DND-41 (cell line): ENCODE data around the gene LAIR1.

ENCODE experiments used
- ATAC-seq: fragments of 200-7000 bp; cut with Tn5 transposase; 3 replicates; pipeline ENCODE4 v1.9.1; 2021; ENCODE audit warnings: low read depth; ENCODE audit not compliant: insufficient read depth
- DNase-seq: peaks from one replicate; pipeline ENCODE4 v3.0.0-alpha.2; 2020
- H2AFZ ChIP-seq: 2 replicates; pipeline ENCODE4 v1.6.0; 2012; ENCODE audit warnings: low read depth, low read length
- H3K27ac ChIP-seq: 2 replicates; pipeline ENCODE4 v1.5.1; 2012; ENCODE audit warnings: low read length, inconsistent platforms
- H3K27me3 ChIP-seq: fragments of 200-600 bp; sonication (generic); 2 replicates; pipeline ENCODE4 v1.6.0; 2012; ENCODE audit warnings: low read length, mild to moderate bottlenecking, inconsistent platforms; ENCODE audit not compliant: insufficient read depth, poor library complexity
- H3K36me3 ChIP-seq: 2 replicates; pipeline ENCODE4 v1.5.1; 2012; ENCODE audit warnings: low read length, inconsistent platforms; ENCODE audit not compliant: insufficient read depth
- H3K4me1 ChIP-seq: 2 replicates; pipeline ENCODE4 v1.5.1; 2012; ENCODE audit warnings: mild to moderate bottlenecking, low read length; ENCODE audit not compliant: insufficient read depth
- H3K4me2 ChIP-seq: 2 replicates; pipeline ENCODE4 v1.6.0; 2012; ENCODE audit warnings: mild to moderate bottlenecking, moderate library complexity, low read length, inconsistent platforms; ENCODE audit not compliant: insufficient read depth
- H3K4me3 ChIP-seq, 2 experiments: fragments of 200-600 bp in 1 of 2; shearing (Covaris generic) in 1 of 2; 2 replicates each; pipeline ENCODE4 v1.5.1; 2012 to 2016; ENCODE audit warnings: inconsistent platforms in 2 of 2, low read length in 2 of 2, mild to moderate bottlenecking in 2 of 2, low read depth in 1 of 2, moderate library complexity in 1 of 2
- H3K79me2 ChIP-seq: 2 replicates; pipeline ENCODE4 v1.6.0; 2012; ENCODE audit warnings: low read length, inconsistent platforms; ENCODE audit not compliant: insufficient read depth
- H3K9ac ChIP-seq: 2 replicates; pipeline ENCODE4 v1.6.0; 2012; ENCODE audit warnings: low read depth, mild to moderate bottlenecking, inconsistent platforms, low read length, moderate library complexity
- H3K9me3 ChIP-seq: 2 replicates; pipeline ENCODE4 v1.5.1; 2012; ENCODE audit warnings: low read length, moderate library complexity, mild to moderate bottlenecking, inconsistent platforms; ENCODE audit not compliant: insufficient read depth, severe bottlenecking
- H4K20me1 ChIP-seq: 2 replicates; pipeline ENCODE4 v1.6.0; 2012; ENCODE audit warnings: low read length; ENCODE audit not compliant: insufficient read depth
- EZH2 ChIP-seq: IDR thresholded peaks from 3 replicates; pipeline ENCODE4 v1.6.1; 2012; ENCODE audit warnings: borderline replicate concordance, low read depth, mild to moderate bottlenecking, moderate library complexity, low read length, inconsistent platforms; ENCODE audit not compliant: severe bottlenecking
- TF ChIP-seq, protein P1 (sequence below): IDR thresholded peaks from 2 replicates; pipeline ENCODE4 v1.5.1; 2012; ENCODE audit warnings: borderline replicate concordance, low read length, moderate library complexity, mild to moderate bottlenecking; ENCODE audit not compliant: poor library complexity, severe bottlenecking; ENCODE audit errors: extremely low read depth

Gene LAIR1

DNA sequence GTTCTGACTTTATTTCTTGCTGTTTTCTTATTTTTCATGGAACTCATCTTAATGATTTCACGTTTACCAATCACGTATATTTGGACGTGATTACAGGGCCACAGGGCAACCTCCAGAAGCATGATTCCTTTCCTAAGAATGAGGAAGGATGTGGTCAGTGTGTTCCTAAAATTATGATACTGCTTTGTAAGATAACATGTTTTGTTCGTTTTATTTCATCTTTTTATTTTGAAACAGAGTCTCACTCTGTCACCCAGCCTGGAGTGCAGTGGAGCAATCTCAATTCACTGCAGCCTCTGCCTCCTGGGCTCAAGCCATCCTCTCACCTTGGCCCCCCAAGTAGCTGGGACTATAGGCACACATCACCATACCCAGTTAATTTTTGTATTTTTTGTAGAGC is 24.8 kb upstream of the LAIR1 start:
- peaks cover 53% of the 10 kb centered on the region for H3K4me1 ChIP-seq
- peak overlapping the region; percentile 91 for H3K27ac ChIP-seq
- H3K4me3 ChIP-seq = peak overlapping the region; percentile 11 to 54; a peak in 3 of 4 replicates
- DNase-seq (peak; percentile 32), ATAC-seq (no peak)
- peak overlapping the region; percentile 63 for H3K4me2 ChIP-seq
- H3K79me2 ChIP-seq = peaks cover 32% of the 10 kb centered on the region
- peaks cover 8% of the 10 kb centered on the region; the same call in 1 of the 2 replicates for H4K20me1 ChIP-seq
- no peak overlapping the region for H2AFZ ChIP-seq
- no peak for TF ChIP-seq EZH2
- TF ChIP-seq, protein P1, sequence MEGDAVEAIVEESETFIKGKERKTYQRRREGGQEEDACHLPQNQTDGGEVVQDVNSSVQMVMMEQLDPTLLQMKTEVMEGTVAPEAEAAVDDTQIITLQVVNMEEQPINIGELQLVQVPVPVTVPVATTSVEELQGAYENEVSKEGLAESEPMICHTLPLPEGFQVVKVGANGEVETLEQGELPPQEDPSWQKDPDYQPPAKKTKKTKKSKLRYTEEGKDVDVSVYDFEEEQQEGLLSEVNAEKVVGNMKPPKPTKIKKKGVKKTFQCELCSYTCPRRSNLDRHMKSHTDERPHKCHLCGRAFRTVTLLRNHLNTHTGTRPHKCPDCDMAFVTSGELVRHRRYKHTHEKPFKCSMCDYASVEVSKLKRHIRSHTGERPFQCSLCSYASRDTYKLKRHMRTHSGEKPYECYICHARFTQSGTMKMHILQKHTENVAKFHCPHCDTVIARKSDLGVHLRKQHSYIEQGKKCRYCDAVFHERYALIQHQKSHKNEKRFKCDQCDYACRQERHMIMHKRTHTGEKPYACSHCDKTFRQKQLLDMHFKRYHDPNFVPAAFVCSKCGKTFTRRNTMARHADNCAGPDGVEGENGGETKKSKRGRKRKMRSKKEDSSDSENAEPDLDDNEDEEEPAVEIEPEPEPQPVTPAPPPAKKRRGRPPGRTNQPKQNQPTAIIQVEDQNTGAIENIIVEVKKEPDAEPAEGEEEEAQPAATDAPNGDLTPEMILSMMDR = no peak
- H3K9ac ChIP-seq = peak overlapping the region; percentile 72
- no peaks in the 10 kb centered on the region for H3K9me3 ChIP-seq
- H3K36me3 ChIP-seq = no peaks in the 10 kb centered on the region
- no peaks in the 10 kb centered on the region for H3K27me3 ChIP-seq

DNA sequence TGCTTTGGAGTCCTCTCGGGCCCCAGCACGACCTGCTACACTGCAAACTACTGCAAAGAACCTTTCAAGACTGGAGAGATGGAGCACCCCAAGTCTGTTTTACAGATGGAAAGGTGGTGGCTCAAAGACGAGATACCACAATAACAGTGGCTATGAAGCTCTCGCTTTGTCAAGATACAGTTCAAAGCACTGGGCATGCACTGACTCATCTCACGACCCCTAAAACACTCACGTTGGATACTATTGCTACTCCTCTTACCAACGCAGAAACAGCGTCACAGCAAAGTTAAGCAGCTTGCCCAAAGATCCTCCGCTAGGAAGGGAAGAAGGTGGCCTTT is 24.0 kb upstream of the LAIR1 start:
- Histone ChIP-seq H3K4me1 (peaks cover 53% of the 10 kb centered on the region), H2AFZ (peak overlapping the region; percentile 21; the same call in 1 of the 2 replicates), H3K9me3 (no peaks in the 10 kb centered on the region), H3K4me2 (peak overlapping the region; percentile 63), H3K9ac (peak overlapping the region; percentile 72), H3K36me3 (no peaks in the 10 kb centered on the region), H4K20me1 (peaks cover 8% of the 10 kb centered on the region; the same call in 1 of the 2 replicates), H3K79me2 (peaks cover 32% of the 10 kb centered on the region), H3K27me3 (no peaks in the 10 kb centered on the region), H3K27ac (peak overlapping the region; percentile 91), H3K4me3 (peak overlapping the region; percentile 11 to 54; a peak in 3 of 4 replicates)
- ATAC-seq (peak; percentile 43), DNase-seq (no peak)
- no peak for TF ChIP-seq EZH2
- TF ChIP-seq, protein P1 = peak; percentile 24

DNA sequence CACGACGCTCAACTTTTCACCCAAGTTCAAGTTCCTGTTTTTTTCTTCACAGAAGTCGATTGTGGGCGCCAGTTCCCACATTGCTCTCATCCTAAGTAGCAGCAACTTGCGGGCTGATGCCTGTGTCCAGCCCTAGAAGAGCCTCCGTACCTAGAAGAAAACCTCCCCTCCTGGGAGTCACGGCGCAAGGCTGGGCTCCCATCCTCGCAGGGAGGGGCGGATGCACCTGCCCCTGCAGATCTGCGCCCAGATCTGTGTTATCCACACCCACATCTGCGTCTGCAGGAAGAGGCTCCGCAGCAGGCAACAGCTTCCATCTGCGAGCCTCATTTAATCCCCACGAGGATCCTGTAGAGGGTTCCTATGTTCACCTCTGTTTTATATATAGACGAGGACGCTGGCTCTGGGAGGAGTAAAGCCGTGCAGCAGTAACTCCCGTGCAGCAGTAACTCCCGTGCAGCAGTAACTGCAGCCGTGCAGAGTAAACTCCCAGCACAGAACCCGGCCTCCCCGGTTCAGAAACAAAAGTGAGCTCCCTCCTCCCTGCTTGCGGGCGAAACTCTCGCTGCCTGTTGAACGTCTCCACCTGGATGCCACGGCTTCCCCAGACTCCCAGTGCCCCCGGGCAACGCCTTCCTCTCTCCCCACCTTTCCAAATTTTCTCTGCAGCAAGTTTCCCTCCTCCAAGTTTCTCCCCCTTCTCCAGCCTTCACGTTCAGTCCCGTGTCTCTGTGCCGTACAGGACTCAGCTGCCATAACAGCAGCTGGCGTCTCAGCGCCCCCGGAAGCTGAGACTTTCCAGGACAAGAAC is 23.5 kb upstream of the LAIR1 start:
- TF ChIP-seq, protein P1 = no peak
- no peak for TF ChIP-seq EZH2
- Histone ChIP-seq H3K27me3 (no peaks in the 10 kb centered on the region), H3K27ac (peak overlapping the region; percentile 91), H3K36me3 (no peaks in the 10 kb centered on the region), H3K4me1 (peaks cover 57% of the 10 kb centered on the region), H3K9me3 (no peaks in the 10 kb centered on the region), H4K20me1 (peaks cover 8% of the 10 kb centered on the region; the same call in 1 of the 2 replicates), H3K4me3 (peak overlapping the region; percentile 11 to 54; a peak in 3 of 4 replicates), H2AFZ (peak overlapping the region; percentile 21; the same call in 1 of the 2 replicates), H3K4me2 (peak overlapping the region; percentile 63), H3K79me2 (peaks cover 32% of the 10 kb centered on the region), H3K9ac (peak overlapping the region; percentile 72)
- peak; percentile 82 for ATAC-seq
- peak; percentile 93 for DNase-seq
